HG03039 (cell line): ENCODE results near the gene ARL4C.
"Not testable (repeated sequence)": the region's sequence is repeated elsewhere in the genome, so short reads cannot be mapped to it uniquely, and the experiment has no call there.

ENCODE experiments used
- ATAC-seq: cut with Tn5 transposase; IDR thresholded peaks from one replicate; pipeline ENCODE4 v1.9.1; 2021; ENCODE audit warnings: mild to moderate bottlenecking, moderate library complexity; ENCODE audit not compliant: unreplicated experiment

ARL4C gene

DNA sequence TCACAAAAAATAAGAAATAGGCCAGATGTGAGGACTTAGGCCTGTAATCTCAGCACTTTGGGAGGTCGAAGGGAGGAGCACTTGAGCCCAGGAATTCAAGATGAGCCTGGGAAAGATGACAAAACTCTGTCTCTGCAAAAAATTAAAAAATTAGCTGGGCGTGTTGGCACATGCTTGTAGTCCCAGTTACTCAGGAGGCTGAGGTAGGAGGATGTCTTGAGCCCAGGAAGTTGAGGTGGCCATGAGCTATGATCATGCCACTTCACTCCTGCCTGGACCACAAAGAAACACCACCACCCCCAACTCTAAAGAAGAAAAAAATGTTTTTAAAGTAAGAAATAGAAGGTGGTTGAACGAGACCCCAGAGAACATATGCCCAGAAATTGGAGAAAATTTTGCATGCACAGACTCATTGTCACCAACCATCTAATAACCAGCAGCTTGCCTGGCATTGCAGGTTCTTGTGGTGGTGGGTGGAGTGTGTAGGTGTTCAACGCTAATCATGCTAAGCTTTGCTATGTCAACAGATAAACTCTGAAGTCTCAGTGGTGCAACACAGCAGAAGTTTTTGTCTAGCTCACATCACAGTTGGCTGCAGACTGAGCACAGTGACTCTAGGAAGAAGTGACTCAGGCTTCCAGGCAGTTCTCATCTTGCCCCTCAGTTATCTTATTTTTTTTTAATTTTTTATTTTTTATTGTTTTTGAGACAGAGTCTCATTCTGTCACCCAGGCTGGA is 18.6 kb downstream of the ARL4C start:
- ATAC-seq: no peak

DNA sequence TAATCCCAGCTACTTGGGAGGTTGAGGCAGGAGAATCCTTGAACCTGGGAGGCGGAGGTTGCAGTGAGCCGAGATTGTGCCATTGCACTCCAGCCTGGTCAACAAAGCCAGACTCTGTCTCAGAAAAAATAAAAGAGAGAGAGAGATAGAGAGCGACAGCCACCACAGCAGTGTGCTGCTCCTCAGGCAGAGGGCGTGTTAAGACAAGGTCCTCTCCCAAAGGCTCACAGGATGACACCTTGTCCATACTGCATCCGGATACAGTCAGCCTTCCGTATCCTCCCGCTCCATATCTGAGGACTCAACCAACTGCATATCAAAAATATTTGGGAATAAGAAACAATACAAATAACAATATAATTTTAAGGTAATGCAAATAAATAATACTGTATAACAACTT is 20.1 kb downstream of the ARL4C start:
- ATAC-seq: no peak

DNA sequence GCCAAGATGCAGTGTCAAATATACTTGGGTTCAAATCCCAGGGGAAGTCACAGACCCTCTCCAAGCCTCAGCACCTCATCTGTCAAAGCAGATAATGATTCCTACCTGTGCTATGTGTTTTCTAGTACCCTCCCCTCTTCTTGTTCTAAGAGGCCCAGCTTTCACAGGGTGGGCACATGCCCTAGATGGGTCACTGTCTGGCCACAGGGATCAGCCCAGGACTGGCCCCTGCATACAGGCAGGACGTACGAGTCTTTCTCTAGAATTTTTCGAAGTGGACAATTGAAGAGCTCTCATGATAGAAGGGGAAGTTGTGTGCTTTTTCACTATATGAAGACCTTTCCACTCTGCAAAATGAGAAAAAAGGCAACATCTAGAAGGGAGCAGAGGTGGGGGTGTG is 22.2 kb downstream of the ARL4C start:
- ATAC-seq: no peak

- ATAC-seq: no peak
Observed at GRCh38 chr2:234472155-234472554, 24.7 kb downstream of the ARL4C start.

DNA sequence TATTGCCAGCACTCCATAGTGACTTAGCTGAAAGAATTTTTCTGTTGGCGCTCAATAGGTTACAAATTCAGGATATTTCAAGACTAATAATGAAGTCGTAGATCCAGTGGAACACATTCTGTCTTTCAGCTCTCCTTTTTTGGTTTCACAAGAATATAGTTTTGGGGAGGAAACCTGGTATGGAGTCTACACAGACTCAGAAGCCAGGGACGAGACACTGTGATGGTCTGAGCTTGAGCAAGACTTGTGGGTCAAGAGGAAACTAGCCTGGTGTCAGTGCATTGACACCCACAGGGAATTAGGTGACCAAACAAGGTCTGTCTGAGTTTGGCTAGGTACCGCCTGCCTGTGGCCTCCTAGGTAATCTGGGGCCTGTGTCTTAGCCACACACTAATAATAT is 26.9 kb downstream of the ARL4C start:
- no peak for ATAC-seq

GRCh38 chr2:234469251-234469845 is 27.5 kb downstream of the ARL4C start:
- ATAC-seq: no peak

GRCh38 chr2:234468503-234468902 is 28.4 kb downstream of the ARL4C start:
- no peak for ATAC-seq

DNA sequence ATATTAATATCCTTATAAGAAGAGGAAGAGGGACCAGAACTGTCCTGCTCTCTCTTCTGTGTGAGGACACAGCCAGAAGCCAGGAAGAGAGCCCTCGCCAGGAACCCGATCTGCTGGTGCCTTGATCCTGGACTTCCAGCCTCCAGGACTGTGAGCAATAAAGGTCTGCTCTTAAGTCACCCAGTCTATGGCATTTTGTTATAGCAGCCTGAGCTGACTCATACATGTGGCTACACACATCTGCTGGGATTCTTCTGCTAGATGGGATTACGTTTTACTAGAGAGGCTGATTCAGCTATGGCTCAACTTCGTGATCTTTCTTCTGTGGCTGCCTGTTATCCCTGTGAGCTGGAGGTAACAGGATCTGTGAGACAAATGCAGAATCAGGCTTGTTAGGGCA is 29.6 kb downstream of the ARL4C start:
- no peak for ATAC-seq

DNA sequence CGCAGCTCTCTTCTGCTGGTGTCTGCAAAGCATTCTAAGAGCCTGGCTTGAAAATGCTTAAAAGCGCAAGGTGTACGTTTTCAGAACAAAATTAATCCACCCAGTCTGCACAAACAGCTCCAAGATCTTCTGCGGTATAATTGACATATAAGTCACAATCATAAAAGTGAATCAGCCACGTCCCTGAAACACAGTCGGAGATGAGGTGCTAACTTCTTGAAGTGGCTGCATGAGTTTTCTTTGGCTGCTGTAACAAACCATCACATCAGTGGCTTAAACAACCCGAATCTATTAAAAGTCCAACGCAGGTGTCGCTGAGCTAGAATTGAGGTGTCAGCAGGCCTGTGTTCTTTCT is 32.6 kb downstream of the ARL4C start:
- ATAC-seq: no peak

GRCh38 chr2:234463626-234464290 is 33.1 kb downstream of the ARL4C start:
- ATAC-seq: no peak

DNA sequence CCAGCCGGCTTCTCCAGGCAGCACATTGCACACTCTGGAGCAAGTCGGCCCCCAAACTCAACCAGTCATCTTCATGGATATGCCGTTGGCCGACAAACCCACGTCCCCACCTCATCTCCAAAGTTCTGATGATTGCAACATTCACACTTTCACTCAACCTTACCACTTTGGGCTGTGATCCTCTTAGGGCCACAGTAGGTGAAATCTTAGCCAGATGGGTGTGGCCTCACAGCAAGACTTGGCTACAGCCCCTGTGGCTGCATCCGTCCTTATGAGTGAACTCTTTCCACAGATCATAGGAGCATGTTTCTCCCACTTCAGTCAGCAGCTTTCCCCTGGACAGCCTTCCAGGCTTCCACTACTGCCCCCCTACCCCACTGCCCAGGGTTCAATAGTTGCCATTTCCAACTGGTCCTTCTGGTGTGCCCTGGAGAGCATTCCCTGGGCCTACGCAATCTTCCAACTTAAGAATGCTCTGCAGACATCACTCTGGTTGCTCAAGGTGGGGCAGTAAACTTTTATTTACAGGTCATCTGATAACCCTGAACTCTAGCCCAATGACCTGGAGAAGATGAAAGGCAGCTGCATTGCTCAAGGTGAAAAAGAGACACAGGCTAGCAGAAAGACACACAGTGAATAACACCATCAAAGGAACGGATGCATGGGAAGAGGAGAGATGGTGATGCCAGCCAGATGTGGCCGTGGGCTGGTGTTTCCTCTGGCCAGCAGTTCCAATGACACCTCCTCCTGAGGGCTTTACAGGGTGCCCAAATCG is 34.5 kb downstream of the ARL4C start:
- no peak for ATAC-seq

DNA sequence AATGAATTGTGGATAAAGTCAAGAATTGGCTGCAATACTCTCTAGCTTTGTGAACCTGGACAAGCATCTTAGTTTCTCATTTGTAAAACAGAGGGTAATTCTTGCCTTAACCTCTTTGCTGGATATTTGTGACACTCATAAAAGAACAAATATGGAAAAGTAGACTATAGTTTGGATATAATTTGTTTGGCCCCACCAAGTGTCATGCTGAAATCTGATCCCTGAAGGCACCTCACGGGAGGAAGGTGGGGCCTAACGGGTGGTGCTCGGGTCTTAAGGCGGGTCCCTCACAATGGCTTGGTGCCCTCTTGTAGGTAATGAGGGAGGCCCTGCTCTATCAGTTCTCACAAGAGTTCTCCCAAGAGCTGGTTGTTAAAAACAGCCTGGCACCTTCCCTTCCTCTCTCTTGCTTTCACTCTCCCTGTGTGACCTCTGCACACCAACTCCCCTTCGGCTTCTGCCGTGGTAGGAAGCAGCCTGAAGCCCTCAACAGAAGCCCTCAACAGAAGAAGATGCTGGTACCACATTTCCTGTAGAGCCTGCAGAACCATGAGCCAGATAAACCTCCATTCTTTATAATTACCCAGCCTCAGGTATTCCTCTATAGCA is 37.4 kb downstream of the ARL4C start:
- ATAC-seq: no peak

DNA sequence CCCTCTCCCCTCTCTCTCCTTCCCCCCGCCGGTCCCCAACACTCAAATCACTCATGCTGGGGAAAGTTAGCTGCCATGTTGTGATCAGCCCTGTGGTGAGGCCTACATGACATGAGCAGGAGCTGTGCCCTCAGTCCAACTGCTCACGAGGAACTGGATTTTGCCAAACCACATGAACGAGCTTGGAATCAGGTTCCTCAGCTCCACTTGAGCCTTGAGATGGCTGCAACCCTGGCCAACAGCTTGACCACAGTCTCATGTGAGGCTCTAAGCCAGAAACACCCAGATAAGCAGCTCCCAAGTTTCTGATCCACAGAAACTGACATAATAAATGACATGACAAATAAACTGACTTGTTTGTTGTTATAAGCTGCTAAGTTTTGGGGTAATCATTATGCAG is 38.4 kb downstream of the ARL4C start:
- no peak for ATAC-seq

GRCh38 chr2:234457421-234457820 is 39.5 kb downstream of the ARL4C start:
- ATAC-seq: no peak

- ATAC-seq: not testable (repeated sequence)
Observed at GRCh38 chr2:234455246-234455645, 41.6 kb downstream of the ARL4C start.

DNA sequence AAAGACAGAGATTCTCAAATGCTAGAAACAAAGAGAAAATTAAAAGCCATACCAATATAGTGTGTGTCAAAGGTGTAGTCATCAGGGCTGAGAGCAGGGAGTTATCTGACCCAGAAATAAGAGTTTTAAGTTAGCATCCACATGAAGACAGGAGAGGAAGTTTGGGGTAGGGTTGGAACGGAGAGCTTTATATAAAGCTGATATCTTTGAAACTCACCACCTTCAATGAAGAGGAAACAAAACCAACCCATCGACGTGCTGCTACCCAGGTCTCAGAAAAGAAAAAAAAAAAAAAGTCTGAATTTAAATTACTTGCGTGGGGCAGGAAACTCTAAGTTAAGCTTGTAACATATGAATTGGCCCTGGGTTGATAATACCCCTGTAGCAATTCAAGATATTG is 42.4 kb downstream of the ARL4C start:
- no peak for ATAC-seq

DNA sequence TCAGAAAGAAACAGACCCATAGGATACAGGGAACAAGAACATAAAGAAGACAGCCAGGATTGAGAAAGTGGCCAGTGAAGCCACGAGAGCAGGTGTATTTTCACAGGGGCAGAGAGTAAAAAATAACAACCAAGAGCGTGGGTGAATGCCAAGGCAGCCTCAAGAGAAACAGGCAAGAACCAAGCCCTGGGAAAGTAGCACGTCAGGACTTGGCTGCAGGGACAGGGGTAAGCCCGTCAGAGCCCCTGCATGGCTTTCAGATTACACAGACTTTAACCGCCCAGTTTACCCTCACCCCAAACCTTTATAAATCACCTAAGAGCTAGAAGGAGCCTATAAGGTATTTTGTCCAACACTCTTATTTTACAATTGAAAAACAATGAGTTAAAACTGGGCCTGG is 43.7 kb downstream of the ARL4C start:
- no peak for ATAC-seq

GRCh38 chr2:234451852-234452625 is 44.8 kb downstream of the ARL4C start:
- no peak for ATAC-seq

DNA sequence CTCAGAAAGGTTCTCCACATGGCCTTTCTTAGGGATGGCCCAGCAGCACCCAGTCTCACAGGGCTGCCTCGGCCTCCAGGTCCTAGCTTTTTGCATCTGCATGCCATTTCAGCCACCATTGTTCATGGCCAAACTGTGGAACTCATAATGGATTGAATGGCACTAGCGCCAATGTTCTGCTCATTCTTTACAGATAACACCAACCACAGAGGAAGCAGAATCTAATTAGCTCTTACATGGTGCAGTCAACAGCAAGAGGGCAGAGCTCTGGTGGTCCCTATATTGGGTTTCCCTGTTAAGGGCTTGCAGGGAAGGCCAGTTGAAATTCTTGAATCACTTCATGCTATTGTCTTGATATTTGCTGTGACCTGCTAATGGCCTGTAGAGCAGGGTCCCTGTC is 45.6 kb downstream of the ARL4C start:
- ATAC-seq: no peak

- ATAC-seq: no peak
Observed at GRCh38 chr2:234450431-234451124, 46.3 kb downstream of the ARL4C start.
